Panc1 (cell line): Measurements from ENCODE around the gene TMEM130. TPM values are rescaled to one million over a fixed set of nuclear protein-coding genes. Genes with fewer than 3 reads are reported as not detected.

ENCODE experiments used
- ATAC-seq: fragments of 200-7000 bp; cut with Tn5 transposase; 2 replicates; pipeline ENCODE4 v1.9.1; 2020; ENCODE audit warnings: mild to moderate bottlenecking, moderate library complexity
- BruUV-seq: library from RNA; stranded (reverse); fragments of 400-500 nt; replicated peaks from 2 replicates; lab custom pipeline; 2021; lab: Mats Ljungman, UMichigan
- CTCF ChIA-PET: fragments of 300-600 bp; sonication (Branson Sonifier 250); formaldehyde crosslinking; loops from one replicate; lab custom pipeline; 2022; ENCODE audit warnings: antibody characterized with exemption; lab: Charles Lee
- POLR2A ChIA-PET: fragments of 300-600 bp; sonication (Branson Sonifier 250); formaldehyde crosslinking; loops from one replicate; lab custom pipeline; 2022; ENCODE audit warnings: antibody characterized with exemption; lab: Charles Lee
- DNase-seq: peaks from one replicate; pipeline ENCODE4 v3.0.0-alpha.2; 2010; ENCODE audit warnings: low read depth, low spot score
- H3K27ac ChIP-seq: 2 replicates; pipeline ENCODE4 v1.5.1; 2011; ENCODE audit warnings: mild to moderate bottlenecking, low read length, inconsistent platforms
- H3K27me3 ChIP-seq: fragments of 200-500 bp; sonication (Bioruptor generic); 2 replicates; pipeline ENCODE4 v1.6.0; 2014; ENCODE audit warnings: low read length, inconsistent platforms; ENCODE audit not compliant: control insufficient read depth, insufficient read depth
- H3K36me3 ChIP-seq: fragments of 200-500 bp; sonication (Bioruptor generic); 2 replicates; pipeline ENCODE4 v1.5.1; 2014; ENCODE audit warnings: inconsistent platforms, mild to moderate bottlenecking, low read length, moderate library complexity; ENCODE audit not compliant: control insufficient read depth, insufficient read depth
- H3K4me1 ChIP-seq: 2 replicates; pipeline ENCODE4 v1.5.1; 2011; ENCODE audit warnings: inconsistent platforms, mild to moderate bottlenecking, low read length, moderate library complexity; ENCODE audit not compliant: control insufficient read depth, insufficient read depth
- H3K4me3 ChIP-seq, 2 experiments: 2 replicates each; pipeline ENCODE4 v1.5.1; 2011 to 2012; ENCODE audit warnings: low read depth in 2 of 2, low read length in 2 of 2, mild to moderate bottlenecking in 2 of 2, inconsistent platforms in 1 of 2, moderate library complexity in 1 of 2
- H3K9me3 ChIP-seq: fragments of 200-500 bp; sonication (Bioruptor generic); 2 replicates; pipeline ENCODE4 v1.5.1; 2014; ENCODE audit warnings: low read depth, mild to moderate bottlenecking, inconsistent platforms, low read length, moderate library complexity; ENCODE audit not compliant: control insufficient read depth, insufficient read depth
- CTCF ChIP-seq: fragments of 450-650 bp; IDR thresholded peaks from 2 replicates; pipeline ENCODE4 v1.5.1; 2017; ENCODE audit warnings: mild to moderate bottlenecking
- POLR2AphosphoS5 ChIP-seq: IDR thresholded peaks from 2 replicates; pipeline ENCODE4 v1.6.1; 2012; ENCODE audit warnings: mild to moderate bottlenecking, low read depth, low read length, moderate library complexity
- REST ChIP-seq, 2 experiments: IDR thresholded peaks; 2 replicates each; pipeline ENCODE4 v1.6.1; 2011 to 2012; ENCODE audit warnings: low read depth in 2 of 2, control low read depth in 1 of 2, low read length in 1 of 2, mild to moderate bottlenecking in 1 of 2, moderate library complexity in 1 of 2; ENCODE audit not compliant: insufficient read depth in 1 of 2
- SIN3A ChIP-seq: IDR thresholded peaks from 2 replicates; pipeline ENCODE4 v1.6.1; 2012; ENCODE audit warnings: low read depth, mild to moderate bottlenecking, low read length, moderate library complexity, borderline replicate concordance; ENCODE audit not compliant: insufficient read depth
- in situ Hi-C: cut with HindIII; loops from 2 replicates; pipeline ENCODE4 v1.10.0; 2016; ENCODE audit warnings: low sequenced_read_pairs, low pct_unique_long_range_greater_than_20kb
- intact Hi-C: fragments of 100-400 bp; cut with micrococcal nuclease; formaldehyde crosslinking; loops from one replicate; pipeline ENCODE4 v1.10.0; 2022; ENCODE audit not compliant: unreplicated experiment
- total RNA-seq: library from RNA; stranded (reverse); gene quantifications from one replicate; pipeline ENCODE4 v1.2.1, GENCODE V29; 2021; ENCODE audit not compliant: unreplicated experiment

TMEM130 gene
- total RNA-seq, 1 experiment from 2014 or later: 0.41 TPM

- Histone ChIP-seq H3K27me3 (no peaks in the 10 kb centered on the region), H3K36me3 (no peaks in the 10 kb centered on the region), H3K27ac (no peak overlapping the region), H3K4me1 (peaks cover 3% of the 10 kb centered on the region; the same call in 1 of the 2 replicates), H3K4me3 (no peak overlapping the region), H3K9me3 (no peaks in the 10 kb centered on the region)
- peak; percentile 74 for ATAC-seq
- in situ Hi-C loops (no loop called here), intact Hi-C loops (loop anchor here (10.0 kb wide), 1 partner anchor 62 kb away; no protein-coding TSS in a partner anchor)
- BruUV-seq: no TSS peak
- ChIA-PET POLR2A (no interaction called here), CTCF (no interaction called here)
- TF ChIP-seq CTCF (no peak), REST (IDR thresholded peaks at IDR 0.05; ENCODE audit: insufficient read depth in 1 of 2, low read depth in 2 of 2, low read length in 1 of 2) (no peak), POLR2AphosphoS5 (no peak), SIN3A (no peak)
- no peak for DNase-seq
Measured at GRCh38 chr7:98826811-98827231, 43.0 kb downstream of the TMEM130 start.

GRCh38 chr7:98826387-98826786, 43.4 kb downstream of the TMEM130 start:
- ChIA-PET CTCF (no interaction called here), POLR2A (interaction anchor here (0.7 kb wide), 1 partner anchor 48 kb away, joined by 6 read pairs; no protein-coding TSS in a partner anchor)
- Histone ChIP-seq H3K36me3 (no peaks in the 10 kb centered on the region), H3K27me3 (no peaks in the 10 kb centered on the region), H3K4me3 (no peak overlapping the region), H3K4me1 (peaks cover 3% of the 10 kb centered on the region; the same call in 1 of the 2 replicates), H3K9me3 (no peaks in the 10 kb centered on the region), H3K27ac (no peak overlapping the region)
- DNase-seq (no peak), ATAC-seq (no peak)
- intact Hi-C loops (loop anchor here (10.0 kb wide), 1 partner anchor 62 kb away; no protein-coding TSS in a partner anchor), in situ Hi-C loops (no loop called here)
- BruUV-seq: no TSS peak
- TF ChIP-seq REST (IDR thresholded peaks at IDR 0.05; ENCODE audit: insufficient read depth in 1 of 2, low read depth in 2 of 2, low read length in 1 of 2): no peak
